ENCODE measurements around the gene KPNA2.

GRCh38 chr17:68013385-68013784, 22.1 kb upstream of the KPNA2 start:
- TF ChIP-seq CTCF (IDR thresholded peaks at IDR 0.05; ENCODE audit: borderline replicate concordance, extremely low read depth, low read length, poor library complexity, severe bottlenecking) (no peak), EZH2 (IDR thresholded peaks at IDR 0.05; ENCODE audit: borderline replicate concordance, low read depth, low read length, severe bottlenecking) (no peak)
